ENCODE data around the gene NEURL1B.

GRCh38 chr5:172661526-172661925 is 20.5 kb downstream of the NEURL1B start:
- TF ChIP-seq CTCF (IDR thresholded peaks at IDR 0.05 in 2 of 3, conservative IDR thresholded peaks at IDR 0.05 in 1 of 3; ENCODE audit: control insufficient read depth in 2 of 3, extremely low read depth in 1 of 3, insufficient read depth in 1 of 3, low read depth in 3 of 3, low read length in 3 of 3) (no peak), MAX (IDR thresholded peaks at IDR 0.05; ENCODE audit: low read depth, low read length) (no peak), ZBTB33 (IDR thresholded peaks at IDR 0.05) (no peak), SMARCA5 (IDR thresholded peaks at IDR 0.05) (no peak), EP300 (IDR thresholded peaks at IDR 0.05; ENCODE audit: borderline replicate concordance in 1 of 2, control insufficient read depth in 1 of 2, low read depth in 2 of 2, low read length in 2 of 2) (no peak), SREBF1 (IDR thresholded peaks at IDR 0.05; ENCODE audit: low read length) (no peak), GATAD2B (conservative IDR thresholded peaks at IDR 0.05; ENCODE audit: low read depth) (no peak), RFX5 (IDR thresholded peaks at IDR 0.05; ENCODE audit: low read depth, low read length) (no peak), REST (IDR thresholded peaks at IDR 0.05; ENCODE audit: low read depth, low read length) (no peak), ELK1 (IDR thresholded peaks at IDR 0.05; ENCODE audit: low read depth, low read length) (no peak), POLR2A (IDR thresholded peaks at IDR 0.05; ENCODE audit: low read depth, low read length) (no peak)
